ENCODE results near the gene GPR146. TPM values are rescaled to one million over a fixed set of nuclear protein-coding genes. Genes with fewer than 3 reads are reported as not detected.

Gene GPR146
- total and polyA plus RNA-seq, 2 of the 8 experiments (the other 6 are each of a cell fraction or from before 2014, with no cell fraction given): 1.8 to 2.7 TPM

DNA sequence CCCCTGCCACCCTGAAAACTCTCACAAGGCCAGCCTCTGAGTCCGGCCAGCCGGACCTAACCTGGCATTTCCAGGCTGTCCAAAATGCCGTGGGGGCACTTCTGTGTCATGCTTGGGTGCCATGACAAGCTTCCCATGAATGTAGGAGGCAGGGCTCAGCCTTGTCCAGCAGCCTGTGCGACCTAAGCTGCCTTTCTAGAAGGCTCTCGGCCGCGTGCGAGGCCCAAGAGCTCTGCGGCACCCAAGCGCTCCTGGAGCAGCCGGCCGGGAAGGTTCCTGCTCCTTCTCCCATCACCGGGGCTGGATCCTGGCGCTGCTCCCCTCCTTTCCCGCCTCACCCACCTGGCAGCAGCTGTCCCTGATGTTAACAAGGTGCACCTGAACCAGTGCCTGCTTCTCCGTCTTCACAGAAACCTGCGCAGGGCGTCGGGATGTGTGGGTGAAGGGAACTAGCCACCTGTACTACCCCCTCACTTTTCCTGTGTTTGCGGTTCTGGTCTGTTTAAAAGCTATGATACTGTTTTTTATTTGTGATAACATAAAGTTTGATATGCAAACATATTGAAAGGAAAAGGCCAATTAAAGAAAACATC, 49.7 kb downstream of the GPR146 start:
- CTCF ChIA-PET (ENCODE audit: partially characterized antibody): interaction anchor here (1.0 to 5.6 kb wide), 6 partner anchors 9 to 184 kb away, joined by 3 to 21 read pairs (median 4); no protein-coding TSS in a partner anchor
- TF ChIP-seq, protein P1, sequence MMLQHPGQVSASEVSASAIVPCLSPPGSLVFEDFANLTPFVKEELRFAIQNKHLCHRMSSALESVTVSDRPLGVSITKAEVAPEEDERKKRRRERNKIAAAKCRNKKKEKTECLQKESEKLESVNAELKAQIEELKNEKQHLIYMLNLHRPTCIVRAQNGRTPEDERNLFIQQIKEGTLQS (IDR thresholded peaks at IDR 0.05; ENCODE audit: insufficient read depth, low read depth, low read length): no peak
- TF ChIP-seq NANOG (IDR thresholded peaks at IDR 0.05; ENCODE audit: insufficient read depth, low read depth, low read length, poor library complexity, severe bottlenecking) (no peak), KDM5A (IDR thresholded peaks at IDR 0.05; ENCODE audit: low read length) (no peak), EGR1 (IDR thresholded peaks at IDR 0.05; ENCODE audit: borderline replicate concordance, low read depth, low read length) (no peak), SIX5 (IDR thresholded peaks at IDR 0.05; ENCODE audit: low read depth, low read length) (no peak), SP1 (IDR thresholded peaks at IDR 0.05; ENCODE audit: low read depth, low read length) (no peak), BCL11A (IDR thresholded peaks at IDR 0.05; ENCODE audit: low read depth in 2 of 2, low read length in 2 of 2) (no peak), CREB1 (IDR thresholded peaks at IDR 0.05) (no peak), GTF2F1 (IDR thresholded peaks at IDR 0.05; ENCODE audit: borderline replicate concordance, low read depth, low read length) (no peak), SUZ12 (IDR thresholded peaks at IDR 0.05; ENCODE audit: low read length) (no peak), TAF7 (optimal IDR thresholded peaks at IDR 0.05; ENCODE audit: borderline replicate concordance, low read depth, low read length) (no peak)

More for the DNA sequence above, 49.7 kb downstream of the GPR146 start:
- H3K9me3 ChIP-seq (ENCODE audit: insufficient read depth in 2 of 2, low read depth in 1 of 2, low read length in 1 of 2): no peaks in the 10 kb centered on the region
- H3K27ac ChIP-seq (ENCODE audit: low read depth, low read length): no peak overlapping the region; the same call in 1 of the 2 replicates
- no peak for DNase-seq (ENCODE audit: low read depth in 1 of 2, low spot score in 2 of 2)
- H2BK15ac ChIP-seq (ENCODE audit: low read length): no peak overlapping the region
- no peak overlapping the region for H3K4ac ChIP-seq (replicated peaks; ENCODE audit: insufficient read length, low read depth, low read length)
- no peak overlapping the region for H2AK5ac ChIP-seq (ENCODE audit: low read depth, low read length)
- no peak overlapping the region for H2BK20ac ChIP-seq (ENCODE audit: low read length)
- H3K18ac ChIP-seq (ENCODE audit: extremely low read depth, low read length): no peak overlapping the region
- peaks cover 0 to 4% of the 10 kb centered on the region in 2 experiments; a peak in 1 of 4 replicates for H3K79me2 ChIP-seq (ENCODE audit: control insufficient read depth in 1 of 2, insufficient read depth in 2 of 2, low read length in 2 of 2)
- H3K14ac ChIP-seq (ENCODE audit: insufficient read length): no peak overlapping the region
- no peak overlapping the region for H3K9ac ChIP-seq (replicated peaks in 1 of 4; ENCODE audit: extremely low read depth in 1 of 4, low read depth in 3 of 4, low read length in 3 of 4)
- FAIRE-seq: no peak
- H3K4me1 ChIP-seq (replicated peaks in 1 of 4; ENCODE audit: control insufficient read depth in 3 of 4, insufficient read depth in 4 of 4, low read length in 3 of 4): no peaks in the 10 kb centered on the region; a peak in 1 of 7 replicates
- H3K4me2 ChIP-seq (ENCODE audit: insufficient read depth in 1 of 2, low read depth in 2 of 2, low read length in 2 of 2): no peak overlapping the region
- H2BK5ac ChIP-seq (ENCODE audit: low read depth, low read length): no peak overlapping the region
- no peak overlapping the region for H3K4me3 ChIP-seq (ENCODE audit: extremely low read depth in 1 of 4, insufficient read depth in 2 of 4, low read depth in 3 of 4, low read length in 4 of 4)
- peaks cover 5 to 20% of the 10 kb centered on the region in 2 experiments for H4K20me1 ChIP-seq (replicated peaks in 1 of 2; ENCODE audit: control insufficient read depth in 1 of 2, insufficient read depth in 2 of 2, low read length in 2 of 2)
- no peak overlapping the region for H4K91ac ChIP-seq (replicated peaks; ENCODE audit: insufficient read length, low read length)
- peaks cover 12% of the 10 kb centered on the region for H3K79me1 ChIP-seq (ENCODE audit: low read depth, low read length)
- 92% methylated on average over 20 of the region's 20 CpGs; no CpG with 5 or more reads in 1 of the 2 experiments for WGBS, 2 experiments (ENCODE audit: extremely low coverage in 1 of 2, insufficient coverage in 1 of 2, insufficient read length in 1 of 2, insufficient replicate concordance in 2 of 2, low coverage in 1 of 2, low lambda C conversion rate in 2 of 2, missing lambda C conversion rate in 1 of 2)
- no peaks in the 10 kb centered on the region for H3K27me3 ChIP-seq (replicated peaks in 1 of 4; ENCODE audit: control insufficient read depth in 3 of 4, extremely low read depth in 1 of 4, insufficient read depth in 3 of 4, low read length in 3 of 4)
- H2BK120ac ChIP-seq (replicated peaks; ENCODE audit: low read depth, low read length): no peak overlapping the region
- POLR2A ChIA-PET (ENCODE audit: partially characterized antibody): no interaction called here
- peaks cover 0 to 4% (median 0%) of the 10 kb centered on the region in 4 experiments; a peak in 3 of 8 replicates for H3K36me3 ChIP-seq (ENCODE audit: control insufficient read depth in 2 of 4, insufficient read depth in 4 of 4, low read length in 3 of 4)
- no peak overlapping the region for H2AFZ ChIP-seq (ENCODE audit: low read length)
- no peak overlapping the region for H3K56ac ChIP-seq (replicated peaks; ENCODE audit: insufficient read length, low read depth, low read length)
- no peak overlapping the region for H4K8ac ChIP-seq (ENCODE audit: extremely low read depth, insufficient read depth, low read length)
- no peak overlapping the region for H2BK12ac ChIP-seq (ENCODE audit: low read depth, low read length)
- H4K5ac ChIP-seq (ENCODE audit: insufficient read length, low read depth, low read length): no peak overlapping the region
- H3K23me2 ChIP-seq (ENCODE audit: low read depth, low read length): no peaks in the 10 kb centered on the region
- no peak overlapping the region for H3K23ac ChIP-seq (ENCODE audit: insufficient read length)

Data from H1 (cell line).